ENCODE results near the gene TIAM2. TPM values are rescaled to one million over a fixed set of nuclear protein-coding genes. Genes with fewer than 3 reads are reported as not detected.
"Not testable (repeated sequence)": the region's sequence is repeated elsewhere in the genome, so short reads cannot be mapped to it uniquely, and the experiment has no call there.

TIAM2 gene
- total RNA-seq, 4 donors from 2014 or later: 8.6 to 17.0 (median 14.8) TPM

- H3K27me3 ChIP-seq: no peaks in the 10 kb centered on the region
- no peak overlapping the region for H3K27ac ChIP-seq (replicated peaks in 1 of 4)
- 91% methylated on average over 5 of the region's 5 CpGs for WGBS
- H3K36me3 ChIP-seq: no peaks in the 10 kb centered on the region
- TF ChIP-seq CTCF (IDR thresholded peaks at IDR 0.05) (no peak), EP300 (IDR thresholded peaks at IDR 0.05) (no peak), POLR2AphosphoS5 (IDR thresholded peaks at IDR 0.05) (no peak), POLR2A (IDR thresholded peaks at IDR 0.05; ENCODE audit: low read depth) (no peak)
- DNase-seq (ENCODE audit: extremely low spot score): no peak
- no peaks in the 10 kb centered on the region for H3K9me3 ChIP-seq
- intact Hi-C loops (cut with DNase I): no loop called here
- H3K4me1 ChIP-seq: peaks cover 0 to 5% (median 2%) of the 10 kb centered on the region in 4 donors
- no peak overlapping the region for H3K4me3 ChIP-seq
These were observed 121.4 kb downstream of the TIAM2 start for GRCh38 chr6:155116571-155116910.

GRCh38 chr6:155117256-155117655 lies 122.1 kb downstream of the TIAM2 start:
- H3K9me3 ChIP-seq: no peaks in the 10 kb centered on the region
- 98% methylated on average over 13 of the region's 13 CpGs for WGBS
- no peak for TF ChIP-seq CTCF (IDR thresholded peaks at IDR 0.05)
- TF ChIP-seq POLR2A (IDR thresholded peaks at IDR 0.05; ENCODE audit: low read depth): no peak
- TF ChIP-seq POLR2AphosphoS5 (IDR thresholded peaks at IDR 0.05): no peak
- no peak for TF ChIP-seq EP300 (IDR thresholded peaks at IDR 0.05)

GRCh38 chr6:155117785-155118184 lies 122.7 kb downstream of the TIAM2 start:
- Histone ChIP-seq H3K4me3 (no peak overlapping the region), H3K9me3 (no peaks in the 10 kb centered on the region), H3K36me3 (no peaks in the 10 kb centered on the region), H3K27ac (replicated peaks in 1 of 4) (no peak overlapping the region), H3K4me1 (peaks cover 0 to 11% (median 5%) of the 10 kb centered on the region in 4 donors), H3K27me3 (no peaks in the 10 kb centered on the region)
- intact Hi-C loops (cut with DNase I): no loop called here
- no peak for DNase-seq (ENCODE audit: extremely low spot score)
- WGBS: 76% methylated on average over 5 of the region's 5 CpGs
- TF ChIP-seq EP300 (IDR thresholded peaks at IDR 0.05) (no peak), CTCF (IDR thresholded peaks at IDR 0.05) (no peak), POLR2A (IDR thresholded peaks at IDR 0.05; ENCODE audit: low read depth) (no peak), POLR2AphosphoS5 (IDR thresholded peaks at IDR 0.05) (no peak)

More at GRCh38 chr6:155117256-155117655, 122.1 kb downstream of the TIAM2 start:
- H3K27me3 ChIP-seq: no peaks in the 10 kb centered on the region
- no peak for DNase-seq (ENCODE audit: extremely low spot score)
- peaks cover 0 to 11% (median 5%) of the 10 kb centered on the region in 4 donors for H3K4me1 ChIP-seq
- intact Hi-C loops (cut with DNase I): no loop called here
- no peak overlapping the region for H3K27ac ChIP-seq (replicated peaks in 1 of 4)
- no peaks in the 10 kb centered on the region for H3K36me3 ChIP-seq
- H3K4me3 ChIP-seq: no peak overlapping the region

GRCh38 chr6:155119201-155119600 lies 124.1 kb downstream of the TIAM2 start:
- H3K27ac ChIP-seq (replicated peaks in 1 of 4); H3K9me3 ChIP-seq; DNase-seq (ENCODE audit: extremely low spot score); intact Hi-C loops (cut with DNase I); H3K36me3 ChIP-seq; H3K4me3 ChIP-seq; H3K27me3 ChIP-seq: not testable (repeated sequence)
- H3K4me1 ChIP-seq: peaks cover 0 to 11% (median 5%) of the 10 kb centered on the region in 4 donors
- WGBS: 100% methylated on average over 5 of the region's 5 CpGs

- H3K27me3 ChIP-seq: no peaks in the 10 kb centered on the region
- no peak for DNase-seq (ENCODE audit: extremely low spot score)
- WGBS: 75% methylated on average over 6 of the region's 6 CpGs
- intact Hi-C loops (cut with DNase I): no loop called here
- no peaks in the 10 kb centered on the region for H3K36me3 ChIP-seq
- no peak overlapping the region for H3K4me3 ChIP-seq
- peaks cover 0 to 11% (median 5%) of the 10 kb centered on the region in 4 donors for H3K4me1 ChIP-seq
- TF ChIP-seq CTCF (IDR thresholded peaks at IDR 0.05): no peak
- no peak for TF ChIP-seq POLR2A (IDR thresholded peaks at IDR 0.05; ENCODE audit: low read depth)
- no peak for TF ChIP-seq EP300 (IDR thresholded peaks at IDR 0.05)
- TF ChIP-seq POLR2AphosphoS5 (IDR thresholded peaks at IDR 0.05): no peak
- H3K27ac ChIP-seq (replicated peaks in 1 of 4): no peak overlapping the region
- H3K9me3 ChIP-seq: no peaks in the 10 kb centered on the region
These were observed 124.9 kb downstream of the TIAM2 start for GRCh38 chr6:155120034-155120433.

Data from esophagus muscularis mucosa (tissue), 4 donors.